ENCODE data around the gene KLC3.
"Not testable (repeated sequence)": the region's sequence is repeated elsewhere in the genome, so short reads cannot be mapped to it uniquely, and the experiment has no call there.

KLC3 gene

DNA sequence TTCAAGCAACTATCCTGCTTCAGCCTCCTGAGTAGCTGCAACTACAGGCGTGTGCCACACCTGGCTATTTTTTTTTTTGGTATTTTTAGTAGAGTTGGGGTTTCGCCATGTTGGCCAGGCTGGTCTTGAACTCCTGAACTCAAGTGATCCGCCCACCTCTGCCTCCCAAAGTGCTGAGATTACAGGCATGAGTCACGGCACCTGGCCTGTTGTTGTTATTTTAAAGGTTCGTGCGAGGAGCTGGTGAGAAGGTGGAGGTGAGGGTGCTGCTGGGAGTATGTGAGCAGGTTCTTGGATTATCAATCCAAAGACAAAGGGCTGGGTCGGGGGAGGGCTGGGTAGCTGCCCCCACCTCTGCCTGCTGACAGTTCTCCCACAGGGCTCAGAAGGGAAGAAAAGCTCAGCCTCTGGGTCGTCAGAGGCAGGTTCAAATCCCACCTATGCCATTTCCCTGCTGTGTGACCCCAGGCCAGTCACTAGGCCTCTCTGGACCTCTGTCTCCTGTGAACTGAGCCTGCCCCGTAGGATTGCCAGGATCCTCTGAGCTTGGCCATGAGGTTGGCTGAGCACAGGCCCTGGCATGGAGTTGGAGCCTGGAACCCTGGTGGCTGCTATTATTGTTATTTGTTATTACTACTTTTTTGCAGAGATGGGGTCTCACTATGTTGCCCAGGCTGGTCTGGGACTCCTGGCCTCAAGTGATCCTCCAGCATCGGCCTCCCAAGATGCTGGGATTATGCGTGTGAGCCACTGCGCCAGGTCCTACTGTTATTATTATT is 19.4 kb upstream of the KLC3 start:
- no peak for DNase-seq (ENCODE audit: low read depth)

DNA sequence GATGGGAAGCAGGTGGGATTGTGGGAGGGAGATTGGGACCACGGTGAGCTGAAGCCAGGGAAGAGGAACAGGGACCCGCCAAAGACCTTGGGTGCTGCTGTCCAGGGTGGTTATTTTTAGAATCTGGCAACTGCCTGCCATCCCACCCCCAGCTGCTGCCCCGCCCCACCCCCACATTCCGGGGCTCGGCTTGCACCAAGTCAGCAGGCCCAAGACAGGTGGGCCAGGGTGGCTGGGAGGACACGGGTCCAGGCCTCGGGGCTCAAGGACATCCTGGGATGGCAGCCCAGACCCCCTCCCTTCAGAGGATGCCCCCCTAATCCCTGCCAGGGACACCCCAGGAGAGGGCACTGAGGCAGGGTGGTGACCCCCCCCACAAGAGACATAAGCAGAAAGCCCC is 18.7 kb upstream of the KLC3 start:
- no peak for DNase-seq (ENCODE audit: low read depth)

DNA sequence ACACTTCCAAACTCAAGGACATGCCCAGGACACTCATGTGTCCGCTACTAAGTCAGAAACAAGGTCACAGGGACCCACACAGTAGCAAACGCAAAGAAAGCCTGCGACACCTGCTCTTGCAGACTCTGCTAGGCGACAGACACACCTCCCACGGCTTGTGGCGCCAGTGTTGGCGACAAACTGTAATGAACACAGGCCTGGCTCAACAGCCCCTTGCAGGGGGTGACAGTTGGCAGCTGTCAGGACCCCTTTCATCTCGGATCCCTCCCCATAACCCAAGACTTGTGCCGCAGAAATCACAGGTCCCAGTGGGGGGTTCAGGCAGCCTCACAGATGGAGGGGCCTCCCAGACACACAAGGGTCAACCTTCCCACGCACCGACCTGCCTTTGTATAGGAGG is 18.2 kb upstream of the KLC3 start:
- no peak for DNase-seq (ENCODE audit: low read depth)

DNA sequence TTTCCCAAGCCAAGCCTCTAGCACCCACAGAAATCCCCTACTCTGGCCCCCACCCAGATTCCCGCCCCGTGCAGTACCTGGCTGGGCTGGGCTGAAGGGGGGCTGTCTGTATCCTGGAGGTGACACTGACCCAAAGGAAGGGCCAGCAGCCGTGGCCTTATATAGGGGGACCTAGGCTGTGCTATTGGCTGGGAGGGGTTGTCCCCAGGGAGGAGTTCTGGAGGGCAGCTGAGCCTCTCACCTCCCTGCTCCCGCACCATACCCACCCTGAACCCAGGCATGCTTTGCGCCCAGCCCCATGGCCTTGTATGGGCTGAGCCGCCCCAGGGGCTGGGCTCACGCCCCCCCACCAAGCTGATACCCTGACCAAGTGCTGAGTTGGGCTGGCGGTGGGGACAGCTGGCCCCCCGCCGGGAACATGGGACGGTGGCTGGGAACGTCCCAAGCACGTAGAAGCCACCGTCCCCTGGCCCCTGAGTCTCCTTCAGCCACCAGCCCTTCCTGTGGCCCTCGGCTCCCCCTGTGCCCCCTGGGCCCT is 17.7 kb upstream of the KLC3 start, which contains the start of gene CKM:
TSS of gene CKM (minus strand) at position 132 of the 538 bp plus-strand sequence. CDS start 3,162 bp downstream, outside the sequence.
- no peak for DNase-seq (ENCODE audit: low read depth)

DNA sequence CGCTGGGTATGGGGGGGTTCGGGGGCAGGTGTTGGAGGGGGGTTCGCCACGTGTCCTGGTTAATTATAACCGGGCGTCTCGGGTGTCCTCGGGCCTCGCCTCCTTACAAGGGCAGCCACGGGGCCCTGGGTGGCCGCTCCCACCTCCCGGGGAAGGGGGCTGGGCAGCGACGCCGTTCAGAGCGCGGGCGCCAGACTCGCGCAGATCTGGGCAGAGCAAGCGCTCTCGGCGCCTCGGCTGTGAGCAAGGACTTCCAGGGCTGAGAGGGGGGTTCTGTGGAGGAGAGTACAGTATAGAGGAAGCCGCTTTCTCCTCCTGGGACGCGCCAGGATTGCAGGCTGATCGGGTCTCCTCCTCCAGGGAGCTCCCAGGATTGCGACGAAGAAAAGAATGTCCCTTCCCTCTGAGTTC is 16.9 kb upstream of the KLC3 start:
- no peak for DNase-seq (ENCODE audit: low read depth)

DNA sequence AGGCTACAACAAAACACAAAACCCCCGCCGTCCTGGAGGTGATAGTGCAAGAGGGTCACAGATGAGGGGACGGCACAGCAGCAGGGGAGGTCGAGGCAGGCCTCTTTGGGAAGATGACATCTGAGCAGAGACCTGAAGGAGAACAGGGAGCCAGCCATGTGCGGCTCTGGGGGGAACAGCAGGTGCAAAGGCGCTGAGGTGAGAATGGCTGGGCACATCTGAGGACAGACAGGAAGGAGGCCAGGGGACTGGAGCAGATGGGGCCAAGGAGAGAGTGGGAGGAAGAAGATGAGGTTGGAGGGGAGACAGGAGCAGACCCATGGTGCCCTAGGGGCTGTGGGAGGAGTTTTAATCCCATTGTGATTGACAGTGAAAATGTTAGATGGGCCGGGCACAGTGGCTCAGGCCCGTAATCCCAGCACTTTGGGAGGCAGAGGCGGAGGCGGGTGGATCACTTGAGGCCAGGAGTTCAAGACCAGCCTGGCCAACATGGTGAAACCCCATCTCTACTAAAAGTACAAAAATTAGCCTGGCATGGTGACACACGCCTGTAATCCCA is 16.1 kb upstream of the KLC3 start:
- no peak for DNase-seq (ENCODE audit: low read depth)

DNA sequence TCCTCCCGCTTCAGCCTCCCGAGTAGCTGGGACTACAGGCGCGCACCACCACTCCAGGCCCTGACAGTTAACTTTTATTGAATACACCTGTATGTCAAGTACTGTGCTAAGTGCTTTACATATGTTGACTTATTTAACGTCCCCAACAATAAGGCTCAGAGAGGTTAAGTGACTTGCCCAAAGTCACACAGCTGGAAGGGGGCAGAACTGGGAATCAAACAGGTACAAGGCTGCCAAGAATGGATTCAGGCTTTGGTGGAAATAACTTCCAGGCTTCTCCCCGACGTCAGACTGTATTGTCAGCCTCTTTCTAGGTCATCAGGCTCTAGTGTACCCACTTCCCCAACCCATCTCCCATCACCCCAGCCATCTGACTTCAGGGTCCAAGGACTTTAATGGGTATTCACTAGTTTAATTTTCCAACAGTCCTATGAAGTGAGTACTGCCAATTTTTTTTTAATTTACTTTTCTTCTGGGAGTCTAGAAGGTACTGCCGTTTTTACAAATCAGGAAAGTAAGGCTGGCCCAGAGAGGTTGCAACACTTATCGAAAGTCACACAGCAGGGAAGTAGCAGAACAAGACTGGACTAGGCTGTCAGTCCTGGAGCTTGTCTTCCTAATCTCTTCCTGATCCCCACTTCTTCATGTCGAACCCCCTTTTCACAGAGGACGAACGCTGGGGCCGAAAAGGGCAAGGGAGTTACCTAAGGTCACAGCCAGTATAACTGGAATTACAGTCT is 13.0 kb upstream of the KLC3 start:
- DNase-seq (ENCODE audit: low read depth): no peak

DNA sequence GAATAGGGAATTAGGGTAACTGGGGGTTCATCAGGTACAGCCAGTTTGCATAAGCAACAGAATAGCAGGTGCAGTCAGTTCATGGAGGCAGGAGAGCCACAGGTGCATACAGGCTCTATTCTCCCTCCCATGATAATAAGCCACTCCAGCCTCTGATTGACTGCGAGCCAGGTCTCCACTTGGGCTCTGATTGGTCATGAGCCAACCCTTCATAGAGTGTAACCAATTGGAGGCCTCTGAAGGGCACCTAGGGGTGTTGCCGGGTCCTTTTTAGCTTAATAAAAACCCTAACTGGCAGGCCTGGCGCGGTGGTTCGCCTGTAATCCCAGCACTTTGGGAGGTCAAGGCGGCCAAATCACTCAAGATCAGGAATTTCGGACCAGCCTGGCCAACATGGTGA is 9.1 kb upstream of the KLC3 start:
- no peak for DNase-seq (ENCODE audit: low read depth)

DNA sequence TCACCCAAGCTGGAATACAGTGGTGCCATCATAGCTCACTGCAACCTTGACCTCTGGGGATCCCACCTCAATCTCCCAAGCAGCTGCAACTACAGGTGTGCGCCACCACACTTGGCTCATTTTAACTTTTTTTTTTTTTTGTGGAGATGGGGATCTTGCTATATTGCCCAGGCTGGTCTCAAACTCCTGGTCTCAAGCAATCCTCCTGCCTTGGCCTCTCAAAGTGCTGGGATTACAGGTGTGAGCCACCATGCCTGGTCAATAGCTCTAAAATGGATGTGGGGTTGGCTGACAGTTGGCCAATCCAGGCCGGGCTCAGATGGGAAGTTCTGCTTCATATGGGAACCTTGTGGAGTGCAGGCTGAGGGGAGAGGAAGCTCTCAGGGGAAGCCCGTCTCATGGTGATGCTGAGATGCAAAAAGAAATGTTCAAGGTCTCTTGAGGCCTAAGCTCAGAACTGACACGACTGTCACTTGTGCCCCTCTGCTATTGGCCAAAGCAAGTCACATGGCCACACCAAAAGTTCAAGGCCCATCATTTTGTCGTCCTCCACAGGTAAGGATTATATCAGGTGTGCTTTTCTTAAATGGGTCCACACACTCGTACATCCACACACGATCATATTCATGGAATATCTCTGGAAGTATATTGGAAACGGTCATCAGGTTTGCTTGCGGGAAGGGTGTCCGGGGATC is 6.8 kb upstream of the KLC3 start:
- no peak for DNase-seq (ENCODE audit: low read depth)

DNA sequence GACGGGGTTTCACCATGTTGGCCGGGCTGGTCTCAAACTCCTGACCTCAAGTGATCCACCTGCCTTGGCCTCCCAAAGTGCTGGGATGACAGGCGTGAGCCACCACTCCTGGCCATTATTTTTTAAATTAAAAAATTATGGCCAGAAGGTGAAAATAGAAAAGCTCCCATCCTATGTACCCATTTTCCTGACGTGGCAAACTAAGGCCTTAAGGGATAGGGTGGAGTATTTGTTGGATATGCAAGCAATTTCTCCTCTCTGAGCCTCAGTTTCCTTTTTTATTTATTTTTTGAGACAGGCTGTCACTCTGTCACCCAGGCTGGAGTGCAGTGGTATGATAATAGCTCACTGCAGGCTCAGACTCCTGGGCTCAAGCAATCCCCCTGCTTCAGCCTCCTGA is 5.7 kb upstream of the KLC3 start:
- not testable (repeated sequence) for DNase-seq (ENCODE audit: low read depth)

DNA sequence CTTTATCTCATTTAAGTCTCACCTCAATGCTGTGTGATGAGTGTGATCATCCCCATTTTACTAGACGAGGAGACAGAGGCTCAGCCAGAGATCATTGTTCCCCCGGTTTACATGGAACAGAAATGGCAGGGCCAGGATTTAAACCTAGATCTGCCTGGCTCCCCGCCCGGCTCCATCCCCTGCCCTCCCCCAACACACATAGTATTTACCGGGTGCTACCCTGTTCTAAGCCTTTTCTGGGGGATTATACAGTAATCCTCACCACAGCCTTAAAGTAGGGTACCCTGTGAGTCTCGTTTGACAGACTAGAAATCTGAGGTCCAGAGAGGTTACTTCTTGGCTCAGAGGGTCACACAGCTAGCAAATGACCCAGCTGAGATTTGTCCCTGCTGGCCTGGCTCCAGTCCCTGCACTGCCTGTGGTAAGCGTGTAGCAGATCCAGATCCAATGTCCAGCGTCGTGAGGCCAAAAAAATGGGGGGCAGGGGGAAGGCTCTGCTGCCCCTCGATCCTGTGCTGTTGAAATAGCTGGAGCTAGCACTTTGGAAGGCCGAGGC is 3.8 kb upstream of the KLC3 start:
- DNase-seq (ENCODE audit: low read depth): no peak

DNA sequence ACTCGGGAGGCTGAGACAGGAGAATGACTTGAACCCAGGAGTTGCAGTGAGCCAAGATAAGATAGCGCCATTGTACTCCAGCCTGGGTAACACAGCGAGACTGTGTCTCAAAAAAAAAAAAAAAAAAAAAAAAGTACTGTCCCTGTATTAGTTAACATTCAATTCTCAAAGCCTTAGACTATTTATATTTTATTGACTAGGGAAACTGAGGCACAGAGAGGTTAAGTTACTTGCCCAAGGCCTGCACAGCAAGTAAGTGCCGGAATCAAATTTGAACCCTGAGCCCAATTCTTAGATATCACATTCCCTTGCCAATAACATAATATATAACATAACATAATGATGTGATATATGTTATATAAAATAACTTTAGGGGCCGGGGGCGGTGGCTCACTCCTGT is 921 bp upstream of the KLC3 start:
- DNase-seq (ENCODE audit: low read depth): no peak

DNA sequence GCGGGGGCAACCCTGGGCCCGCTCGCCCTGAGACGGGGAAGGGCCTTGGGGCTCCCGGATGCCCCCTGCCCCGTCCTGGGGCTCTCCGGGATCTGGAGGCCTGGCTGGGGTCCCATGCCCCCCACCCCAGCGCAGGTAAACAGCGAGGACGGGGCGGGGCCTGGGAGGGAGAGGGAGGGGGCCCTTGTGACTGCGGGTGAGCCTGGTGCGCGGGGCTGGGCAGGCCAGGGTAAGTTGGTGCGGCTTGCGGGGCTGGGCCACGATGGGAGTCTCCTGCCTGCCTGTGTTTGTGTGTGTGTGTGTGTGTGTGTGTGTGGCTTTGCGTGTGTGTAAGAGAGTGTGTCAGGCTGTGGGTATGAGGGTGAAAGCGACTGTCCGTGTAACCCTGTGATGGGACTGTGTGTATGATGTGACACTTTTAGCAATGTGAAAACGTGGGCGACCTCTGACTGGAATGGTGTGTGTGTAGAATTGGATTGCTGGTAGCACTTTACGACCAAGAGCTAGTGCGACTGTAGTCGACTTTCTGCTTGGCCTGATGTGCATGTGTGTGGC is 426 bp downstream of the KLC3 start:
- no peak for DNase-seq (ENCODE audit: low read depth)

DNA sequence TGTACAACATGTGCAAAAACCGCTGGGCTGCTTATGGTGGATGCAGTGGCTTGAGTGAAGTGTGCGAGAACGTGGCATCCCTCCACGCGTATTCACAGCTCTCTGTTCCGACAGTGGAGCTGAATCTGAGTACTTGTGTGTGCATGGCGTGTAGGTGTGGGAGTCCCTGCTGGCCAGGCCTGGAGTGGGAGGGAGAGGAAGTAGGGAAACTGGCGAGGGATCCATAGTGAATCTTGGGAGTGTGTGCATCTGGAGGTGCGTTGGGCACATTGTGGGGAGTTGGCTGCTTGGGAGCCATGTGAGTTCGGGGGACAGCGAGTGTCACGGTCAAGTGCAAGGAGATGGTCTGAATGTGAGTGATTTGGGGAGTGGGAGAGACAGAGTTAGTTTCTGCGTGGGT is 2.4 kb downstream of the KLC3 start:
- no peak for DNase-seq (ENCODE audit: low read depth)

DNA sequence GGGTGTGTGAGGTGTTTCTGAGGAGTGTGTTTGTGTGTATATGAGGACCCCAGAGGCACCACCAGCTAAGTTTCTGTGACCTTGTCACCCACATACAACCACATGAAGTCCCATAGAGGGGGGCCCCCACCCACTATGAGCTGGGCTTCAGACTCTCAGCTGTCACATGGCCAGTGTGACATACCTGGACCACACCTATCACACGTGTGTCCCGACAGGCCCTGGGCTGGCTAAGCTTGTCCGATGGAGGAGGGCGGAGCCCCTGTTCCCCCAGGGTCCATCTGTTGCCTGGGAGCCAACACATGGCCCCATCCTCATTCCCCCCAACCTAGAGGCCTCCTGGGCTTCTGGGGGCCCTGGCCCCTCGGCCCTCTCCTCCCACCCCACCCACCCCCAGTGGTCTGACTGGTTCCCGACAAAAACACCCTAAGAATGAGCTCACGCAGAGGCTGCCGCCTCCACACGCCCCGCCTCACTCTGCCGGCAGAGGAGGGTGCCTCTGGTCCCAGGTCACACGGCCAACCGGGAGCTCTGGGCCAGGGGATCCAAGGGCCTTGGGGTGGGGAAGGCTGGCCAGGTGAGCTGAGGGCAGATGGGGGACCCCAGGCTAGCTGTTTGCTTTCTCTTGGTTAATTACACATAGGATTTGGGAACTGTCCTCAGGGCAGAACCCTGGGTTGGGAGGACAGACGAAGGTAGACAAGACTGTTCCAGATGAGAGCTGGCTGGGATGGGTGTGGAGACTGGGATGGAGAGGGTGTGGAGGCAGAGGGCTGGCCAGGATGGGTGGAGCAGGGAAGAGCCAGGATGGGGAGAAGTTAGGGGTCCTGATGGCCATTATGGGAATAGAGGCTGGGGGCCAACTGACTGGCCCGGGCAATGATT is 4.3 kb downstream of the KLC3 start:
- no peak for DNase-seq (ENCODE audit: low read depth)

DNA sequence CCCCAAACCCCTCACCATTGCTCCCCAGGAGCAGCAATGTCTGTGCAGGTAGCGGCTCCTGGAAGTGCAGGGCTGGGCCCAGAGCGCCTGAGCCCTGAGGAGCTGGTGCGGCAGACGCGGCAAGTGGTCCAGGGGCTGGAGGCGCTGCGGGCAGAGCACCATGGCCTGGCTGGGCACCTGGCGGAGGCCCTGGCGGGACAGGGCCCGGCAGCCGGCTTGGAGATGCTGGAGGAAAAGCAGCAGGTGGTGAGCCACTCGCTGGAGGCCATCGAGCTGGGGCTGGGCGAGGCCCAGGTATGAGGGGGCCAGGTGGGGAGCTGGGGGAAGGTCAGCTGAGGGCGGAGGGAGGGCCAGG is 4.9 kb downstream of the KLC3 start:
- DNase-seq (ENCODE audit: low read depth): no peak

DNA sequence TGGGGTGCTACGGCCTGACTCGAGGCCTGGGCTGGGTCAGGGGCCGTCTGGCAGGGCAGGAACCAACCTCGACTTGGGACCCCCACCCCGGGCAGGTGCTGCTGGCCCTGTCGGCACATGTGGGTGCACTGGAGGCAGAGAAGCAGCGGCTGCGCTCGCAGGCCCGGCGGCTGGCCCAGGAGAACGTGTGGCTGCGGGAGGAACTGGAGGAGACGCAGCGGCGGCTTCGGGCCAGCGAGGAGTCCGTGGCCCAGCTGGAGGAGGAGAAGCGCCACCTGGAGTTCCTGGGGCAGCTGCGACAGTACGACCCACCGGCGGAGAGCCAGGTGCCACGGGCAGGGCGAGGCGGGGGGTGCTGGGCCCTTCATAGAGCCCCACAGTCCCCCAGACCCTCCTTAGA is 5.9 kb downstream of the KLC3 start:
- DNase-seq (ENCODE audit: low read depth): no peak

DNA sequence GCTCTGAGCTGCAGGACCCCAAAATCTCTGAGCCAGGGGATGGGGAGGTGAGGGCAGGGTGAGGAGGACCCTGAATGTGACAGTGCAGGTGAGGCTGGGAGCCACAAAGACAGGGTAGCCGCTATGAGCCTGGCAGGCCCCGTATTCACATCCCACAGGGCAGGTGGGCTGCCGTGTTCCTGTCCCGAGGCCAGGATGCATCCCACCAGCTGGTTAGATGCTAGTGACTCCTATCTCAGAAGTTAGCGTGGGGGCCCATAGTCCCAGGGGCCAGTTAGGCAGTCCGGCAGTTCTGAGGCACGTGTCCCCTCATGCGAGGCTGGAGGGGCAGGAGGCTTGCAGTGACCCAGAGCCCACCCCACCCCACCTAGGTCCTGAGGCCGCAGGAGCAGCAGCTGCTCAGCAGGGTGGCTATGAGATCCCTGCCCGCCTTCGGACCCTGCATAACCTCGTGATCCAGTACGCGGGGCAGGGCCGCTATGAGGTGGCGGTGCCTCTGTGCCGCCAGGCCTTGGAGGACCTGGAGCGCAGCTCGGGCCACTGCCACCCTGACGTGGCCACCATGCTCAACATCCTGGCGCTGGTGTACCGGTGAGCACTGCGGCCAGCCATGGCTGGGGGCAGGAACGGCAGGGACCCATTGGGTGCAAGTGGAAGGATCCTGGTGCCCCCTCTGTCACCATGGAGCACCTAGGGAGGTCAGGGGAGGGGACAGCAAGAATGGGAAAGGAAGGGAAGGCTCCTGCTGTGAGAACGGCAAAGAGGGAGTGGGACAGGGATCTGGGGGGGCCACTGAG is 7.2 kb downstream of the KLC3 start:
- DNase-seq (ENCODE audit: low read depth): no peak

DNA sequence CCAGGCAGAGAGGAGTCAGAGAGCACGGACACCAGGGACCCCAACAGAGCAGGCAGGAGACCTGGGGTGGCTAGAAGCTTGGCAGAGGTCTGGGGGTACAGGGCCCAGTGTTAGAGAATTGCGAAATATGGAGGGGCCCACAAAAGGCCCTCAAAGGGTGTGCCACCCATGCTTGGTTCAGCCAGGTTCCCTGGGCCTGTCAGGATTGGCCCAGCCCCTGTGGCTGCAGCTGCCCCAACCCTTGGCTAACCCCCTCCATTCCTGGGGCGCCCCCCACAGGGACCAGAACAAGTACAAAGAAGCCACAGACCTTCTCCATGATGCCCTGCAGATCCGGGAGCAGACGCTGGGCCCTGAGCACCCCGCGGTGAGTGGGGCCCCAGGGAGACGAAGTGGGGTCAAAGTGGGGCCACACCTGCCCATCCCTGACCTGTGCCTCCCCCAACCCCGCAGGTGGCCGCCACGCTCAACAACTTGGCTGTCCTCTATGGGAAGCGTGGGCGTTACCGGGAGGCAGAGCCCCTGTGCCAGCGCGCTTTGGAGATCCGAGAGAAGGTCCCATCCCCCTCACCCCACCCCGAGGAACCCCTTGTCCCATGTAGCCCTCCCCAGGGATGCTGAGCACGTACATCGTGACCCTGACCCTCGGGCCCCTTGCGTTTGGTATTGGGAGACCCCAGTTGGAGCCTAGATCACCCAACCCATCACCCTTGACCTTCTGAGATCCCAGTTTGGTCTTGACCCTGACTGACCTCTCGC is 8.0 kb downstream of the KLC3 start:
- no peak for DNase-seq (ENCODE audit: low read depth)

DNA sequence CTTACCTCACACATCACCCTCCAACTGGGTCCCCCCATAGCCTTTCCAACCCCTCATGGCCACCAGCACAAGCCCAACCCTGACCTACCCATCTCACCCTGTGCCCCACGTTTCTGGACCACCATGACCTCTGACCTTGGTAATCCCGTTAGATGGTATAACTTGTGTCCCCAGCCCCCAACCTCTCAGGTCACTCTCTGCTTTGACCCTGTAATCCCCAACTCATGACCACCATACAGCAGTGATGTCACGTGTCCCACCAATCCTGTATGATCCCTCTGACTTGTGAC is 8.5 kb downstream of the KLC3 start:
- DNase-seq (ENCODE audit: low read depth): no peak
